Measurements from ENCODE around the gene CAPN14.

Gene CAPN14

GRCh38 chr2:31161637-31162036 lies 55.7 kb downstream of the CAPN14 start:
- POLR2A ChIA-PET, result no interaction called here
- DNase-seq (ENCODE audit: low read depth, low spot score), result no peak
- no peak for TF ChIP-seq CTCF (IDR thresholded peaks at IDR 0.05; ENCODE audit: insufficient read depth, low read length, missing control alignments)
- CTCF ChIA-PET, result interaction anchor here (1.5 to 1.7 kb wide), 2 partner anchors 9 to 172 kb away, joined by 5 to 9 read pairs; no protein-coding TSS in a partner anchor
- no peak overlapping the region for H3K4me3 ChIP-seq (ENCODE audit: low read depth, low read length)

GRCh38 chr2:31151501-31151900 lies 65.8 kb downstream of the CAPN14 start:
- DNase-seq (ENCODE audit: low read depth, low spot score), result no peak
- POLR2A ChIA-PET, result no interaction called here
- no peak overlapping the region for H3K4me3 ChIP-seq (ENCODE audit: low read depth, low read length)
- CTCF ChIA-PET, result interaction anchor here (2.0 to 2.2 kb wide), 3 partner anchors 16 to 182 kb away, joined by 9 to 10 read pairs (median 10); no protein-coding TSS in a partner anchor
- no peak for TF ChIP-seq CTCF (IDR thresholded peaks at IDR 0.05; ENCODE audit: insufficient read depth, low read length, missing control alignments)

- DNase-seq (ENCODE audit: low read depth, low spot score), result no peak
- ChIA-PET CTCF (interaction anchor here (1.5 to 2.2 kb wide), 4 partner anchors 12 to 184 kb away, joined by 3 to 10 read pairs (median 10); no protein-coding TSS in a partner anchor), POLR2A (no interaction called here)
- TF ChIP-seq CTCF (IDR thresholded peaks at IDR 0.05; ENCODE audit: insufficient read depth, low read length, missing control alignments), result no peak
- H3K4me3 ChIP-seq (ENCODE audit: low read depth, low read length), result no peak overlapping the region
Measured at GRCh38 chr2:31150120-31150670, 67.1 kb downstream of the CAPN14 start.

- ChIA-PET CTCF (no interaction called here), POLR2A (no interaction called here)
- TF ChIP-seq CTCF (IDR thresholded peaks at IDR 0.05; ENCODE audit: insufficient read depth, low read length, missing control alignments), result no peak
- no peak overlapping the region for H3K4me3 ChIP-seq (ENCODE audit: low read depth, low read length)
- DNase-seq (ENCODE audit: low read depth, low spot score), result no peak
Measured at GRCh38 chr2:31148514-31148913, 68.8 kb downstream of the CAPN14 start.

- ChIA-PET POLR2A (no interaction called here), CTCF (no interaction called here)
- no peak overlapping the region for H3K4me3 ChIP-seq (ENCODE audit: low read depth, low read length)
- no peak for DNase-seq (ENCODE audit: low read depth, low spot score)
- TF ChIP-seq CTCF (IDR thresholded peaks at IDR 0.05; ENCODE audit: insufficient read depth, low read length, missing control alignments), result no peak
Measured at GRCh38 chr2:31147645-31148044, 69.7 kb downstream of the CAPN14 start.

GRCh38 chr2:31142110-31142509 lies 75.2 kb downstream of the CAPN14 start:
- no peak for TF ChIP-seq CTCF (IDR thresholded peaks at IDR 0.05; ENCODE audit: insufficient read depth, low read length, missing control alignments)
- ChIA-PET POLR2A (no interaction called here), CTCF (interaction anchor here (0.7 kb wide), 1 partner anchor 29 kb away, joined by 3 read pairs; no protein-coding TSS in a partner anchor)
- no peak overlapping the region for H3K4me3 ChIP-seq (ENCODE audit: low read depth, low read length)
- no peak for DNase-seq (ENCODE audit: low read depth, low spot score)
